D721Med (cell line): ENCODE measurements around the gene MIPOL1.

ENCODE experiments used
- DNase-seq: peaks from one replicate; pipeline ENCODE4 v3.0.0; 2011; ENCODE audit warnings: low spot score; ENCODE audit not compliant: insufficient read length
- FAIRE-seq: peaks from 2 replicates; lab custom pipeline; 2011; peaks lifted over from hg19 to GRCh38; lab: Jason Lieb, UNC
- TF ChIP-seq, protein P1 (sequence below): IDR thresholded peaks from 2 replicates; pipeline ENCODE4 v1.5.1; 2012; ENCODE audit warnings: mild to moderate bottlenecking, control low read depth; ENCODE audit not compliant: insufficient read depth; ENCODE audit errors: missing control alignments

MIPOL1 gene

DNA sequence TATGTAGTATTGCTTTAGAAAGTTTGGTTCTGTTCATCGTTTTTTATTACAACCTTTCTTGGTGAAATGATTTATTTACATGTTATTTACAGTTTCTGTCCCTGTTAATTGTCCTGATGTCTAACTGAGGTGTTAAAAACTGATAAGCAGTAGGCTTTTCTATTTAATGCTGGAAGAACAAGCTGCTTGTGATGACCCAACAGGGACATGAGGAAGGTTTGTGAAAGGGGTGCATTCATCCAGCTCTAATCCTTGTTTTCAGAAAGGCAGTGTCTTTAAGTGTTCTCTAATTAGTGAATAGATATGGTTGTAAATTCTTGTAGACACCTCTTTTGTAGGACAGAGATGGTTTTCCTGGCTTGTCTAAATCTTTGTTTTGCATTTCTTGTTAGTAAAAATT, 205.9 kb downstream of the MIPOL1 start:
- DNase-seq (no peak), FAIRE-seq (no peak)
- TF ChIP-seq, protein P1, sequence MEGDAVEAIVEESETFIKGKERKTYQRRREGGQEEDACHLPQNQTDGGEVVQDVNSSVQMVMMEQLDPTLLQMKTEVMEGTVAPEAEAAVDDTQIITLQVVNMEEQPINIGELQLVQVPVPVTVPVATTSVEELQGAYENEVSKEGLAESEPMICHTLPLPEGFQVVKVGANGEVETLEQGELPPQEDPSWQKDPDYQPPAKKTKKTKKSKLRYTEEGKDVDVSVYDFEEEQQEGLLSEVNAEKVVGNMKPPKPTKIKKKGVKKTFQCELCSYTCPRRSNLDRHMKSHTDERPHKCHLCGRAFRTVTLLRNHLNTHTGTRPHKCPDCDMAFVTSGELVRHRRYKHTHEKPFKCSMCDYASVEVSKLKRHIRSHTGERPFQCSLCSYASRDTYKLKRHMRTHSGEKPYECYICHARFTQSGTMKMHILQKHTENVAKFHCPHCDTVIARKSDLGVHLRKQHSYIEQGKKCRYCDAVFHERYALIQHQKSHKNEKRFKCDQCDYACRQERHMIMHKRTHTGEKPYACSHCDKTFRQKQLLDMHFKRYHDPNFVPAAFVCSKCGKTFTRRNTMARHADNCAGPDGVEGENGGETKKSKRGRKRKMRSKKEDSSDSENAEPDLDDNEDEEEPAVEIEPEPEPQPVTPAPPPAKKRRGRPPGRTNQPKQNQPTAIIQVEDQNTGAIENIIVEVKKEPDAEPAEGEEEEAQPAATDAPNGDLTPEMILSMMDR = no peak

DNA sequence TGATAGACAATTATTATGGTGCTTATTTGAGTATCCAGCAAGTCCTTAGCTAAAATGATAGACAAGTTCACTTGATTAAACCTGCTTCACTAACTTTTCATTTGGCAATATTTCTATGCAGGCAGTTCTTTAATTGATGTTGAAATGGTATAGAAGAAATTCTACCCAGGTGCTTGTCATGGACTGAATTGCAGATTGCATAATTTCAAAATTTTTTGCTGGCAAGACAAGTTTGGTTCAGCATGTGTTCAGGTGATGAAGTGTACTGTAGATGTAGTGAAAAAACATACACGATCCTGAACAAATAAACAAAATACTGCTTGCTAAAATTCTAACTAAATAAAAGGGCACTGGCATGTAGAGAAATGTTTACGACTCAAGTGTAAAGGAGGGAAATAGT, 208.4 kb downstream of the MIPOL1 start:
- FAIRE-seq = no peak
- TF ChIP-seq, protein P1 = no peak
- DNase-seq = no peak

DNA sequence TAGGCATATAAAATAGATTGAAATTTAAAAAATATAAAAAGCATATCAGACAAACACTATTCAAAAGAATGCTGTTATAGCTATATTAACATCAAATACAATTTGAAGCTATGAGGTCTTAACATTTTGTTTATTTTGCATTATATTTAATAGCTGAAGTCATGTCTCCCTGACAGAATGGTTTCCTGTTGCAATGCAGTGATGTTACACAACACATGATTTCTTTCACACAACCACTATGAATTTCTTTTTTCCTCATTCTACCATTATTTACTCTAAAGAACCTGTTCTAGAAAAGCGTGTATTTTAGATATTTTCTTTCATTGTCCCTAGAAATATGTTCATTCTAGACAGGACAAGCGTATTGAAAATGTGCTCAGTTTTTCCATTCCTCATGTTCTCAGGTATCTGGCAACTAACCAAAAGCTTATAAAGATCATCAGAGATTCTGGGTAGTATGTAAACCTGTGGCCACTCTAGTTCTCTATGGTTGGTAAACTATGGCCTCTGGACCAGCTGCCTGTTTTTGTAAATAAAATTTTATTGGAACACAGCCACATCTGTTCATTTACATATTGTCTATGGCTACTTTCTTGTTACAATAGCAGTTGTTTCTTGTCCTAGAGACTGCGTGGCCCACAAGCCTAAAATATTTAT, 213.5 kb downstream of the MIPOL1 start:
- peak; percentile 6 for FAIRE-seq
- DNase-seq = no peak
- TF ChIP-seq, protein P1 = no peak

DNA sequence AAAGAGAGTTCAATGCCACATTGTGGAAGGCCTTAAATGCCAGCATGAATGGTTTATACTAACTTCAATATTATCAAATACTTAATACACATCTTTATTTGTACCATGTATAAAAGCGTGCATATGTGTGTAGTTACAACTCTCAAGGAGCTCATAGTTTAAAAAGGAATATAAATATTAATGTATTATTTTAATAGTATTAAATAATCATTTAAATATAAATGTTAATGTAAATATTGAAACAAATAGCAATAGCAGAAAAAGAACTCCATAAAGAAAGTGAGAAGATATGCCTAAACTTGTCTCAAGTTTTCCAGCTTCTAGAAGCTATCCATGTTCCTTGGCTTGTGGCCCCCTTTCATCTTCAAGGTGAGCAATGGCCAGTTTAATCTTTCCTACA, 215.3 kb downstream of the MIPOL1 start:
- no peak for DNase-seq
- TF ChIP-seq, protein P1 = no peak

DNA sequence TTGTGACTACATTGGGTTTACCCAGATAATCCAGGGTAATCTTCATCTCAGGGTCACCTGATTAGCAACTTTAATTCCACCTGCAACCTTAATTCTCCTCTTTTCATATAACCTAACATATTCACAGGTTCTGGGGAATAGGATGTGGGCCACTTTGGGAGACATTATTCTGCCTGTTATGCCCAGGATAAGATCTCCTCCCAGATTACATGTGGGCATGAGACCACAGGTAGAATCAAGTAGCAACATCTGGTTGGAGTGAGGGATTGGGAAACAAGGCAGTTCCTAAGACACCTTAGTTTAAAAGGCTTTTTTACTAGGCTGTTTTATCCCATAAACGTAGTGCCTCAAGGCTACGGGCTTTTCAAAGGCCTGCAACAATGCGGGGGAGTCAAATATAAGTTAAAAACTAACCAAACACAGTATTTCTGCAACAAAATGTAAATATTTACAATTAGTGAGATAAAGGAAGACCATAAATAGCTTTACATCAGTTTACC, 215.8 kb downstream of the MIPOL1 start:
- DNase-seq (no peak), FAIRE-seq (no peak)
- TF ChIP-seq, protein P1 = no peak

More for the DNA sequence above, 215.3 kb downstream of the MIPOL1 start:
- FAIRE-seq = no peak

DNA sequence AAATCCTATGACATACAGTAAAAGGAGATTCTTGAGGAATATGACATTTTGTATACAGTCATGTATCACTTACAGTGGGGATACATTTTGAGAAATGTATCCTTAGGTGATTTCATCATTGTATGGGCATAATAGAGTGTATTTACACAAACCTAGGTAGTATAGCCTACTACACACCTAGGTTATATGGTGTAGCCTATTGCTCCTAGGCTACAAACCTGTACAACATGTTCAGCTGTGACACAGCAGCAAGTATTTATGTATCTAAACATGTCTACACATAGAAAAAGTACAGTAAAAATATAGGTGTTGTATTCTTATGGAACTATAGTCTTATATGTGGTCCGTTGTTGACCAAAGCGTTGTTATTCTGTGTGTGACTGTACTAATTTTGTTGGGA, 218.5 kb downstream of the MIPOL1 start:
- FAIRE-seq = no peak
- TF ChIP-seq, protein P1 = no peak
- DNase-seq = no peak

DNA sequence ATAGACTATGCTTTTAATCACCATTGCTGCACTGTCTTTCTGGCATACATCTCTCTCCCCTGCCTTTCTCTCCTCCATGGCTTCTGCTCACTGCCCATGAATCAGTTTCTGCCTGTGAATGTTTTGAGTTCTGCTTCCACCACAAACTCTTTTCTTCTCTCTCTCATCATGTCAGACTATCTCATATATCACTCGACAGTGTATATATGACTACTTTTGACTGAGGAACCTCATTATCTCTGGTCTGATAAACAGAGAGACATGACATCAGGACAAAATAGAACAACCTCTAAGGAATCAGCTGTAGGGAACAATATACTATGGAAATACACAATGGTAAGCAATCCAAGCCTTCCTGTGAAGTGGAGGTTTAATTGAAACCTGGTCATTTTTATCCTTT, 219.4 kb downstream of the MIPOL1 start:
- no peak for FAIRE-seq
- TF ChIP-seq, protein P1 = no peak
- DNase-seq = no peak
